ENCODE results near the gene RASGEF1B.

RASGEF1B gene

DNA sequence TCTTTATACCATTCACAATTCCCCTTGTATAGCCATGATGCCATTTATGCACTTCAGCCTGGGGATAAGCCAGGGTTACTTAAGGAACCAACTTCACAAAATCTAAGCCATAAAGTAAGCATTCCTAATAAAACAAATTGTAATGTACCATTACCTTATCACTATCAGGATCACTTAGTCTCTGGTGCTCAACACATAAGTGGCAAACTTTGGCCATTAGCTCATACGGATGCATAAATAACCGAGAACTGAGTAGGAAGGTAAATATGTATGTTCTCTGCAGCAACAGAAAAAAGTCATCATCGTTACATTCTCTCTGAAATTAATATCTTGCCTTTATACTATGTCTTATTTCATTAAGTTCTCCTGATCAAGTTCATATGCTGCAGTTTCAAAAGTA is 14.4 kb downstream of the RASGEF1B start:
- in situ Hi-C loops (cut with HindIII; ENCODE audit: low sequenced_read_pairs), result no loop called here
- TF ChIP-seq, protein P1, sequence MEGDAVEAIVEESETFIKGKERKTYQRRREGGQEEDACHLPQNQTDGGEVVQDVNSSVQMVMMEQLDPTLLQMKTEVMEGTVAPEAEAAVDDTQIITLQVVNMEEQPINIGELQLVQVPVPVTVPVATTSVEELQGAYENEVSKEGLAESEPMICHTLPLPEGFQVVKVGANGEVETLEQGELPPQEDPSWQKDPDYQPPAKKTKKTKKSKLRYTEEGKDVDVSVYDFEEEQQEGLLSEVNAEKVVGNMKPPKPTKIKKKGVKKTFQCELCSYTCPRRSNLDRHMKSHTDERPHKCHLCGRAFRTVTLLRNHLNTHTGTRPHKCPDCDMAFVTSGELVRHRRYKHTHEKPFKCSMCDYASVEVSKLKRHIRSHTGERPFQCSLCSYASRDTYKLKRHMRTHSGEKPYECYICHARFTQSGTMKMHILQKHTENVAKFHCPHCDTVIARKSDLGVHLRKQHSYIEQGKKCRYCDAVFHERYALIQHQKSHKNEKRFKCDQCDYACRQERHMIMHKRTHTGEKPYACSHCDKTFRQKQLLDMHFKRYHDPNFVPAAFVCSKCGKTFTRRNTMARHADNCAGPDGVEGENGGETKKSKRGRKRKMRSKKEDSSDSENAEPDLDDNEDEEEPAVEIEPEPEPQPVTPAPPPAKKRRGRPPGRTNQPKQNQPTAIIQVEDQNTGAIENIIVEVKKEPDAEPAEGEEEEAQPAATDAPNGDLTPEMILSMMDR (IDR thresholded peaks at IDR 0.05; ENCODE audit: low read depth, low read length, missing control alignments), result no peak
- no peak for DNase-seq (ENCODE audit: low read depth)
- H3K4me3 ChIP-seq (ENCODE audit: low read depth, low read length), result no peak overlapping the region

DNA sequence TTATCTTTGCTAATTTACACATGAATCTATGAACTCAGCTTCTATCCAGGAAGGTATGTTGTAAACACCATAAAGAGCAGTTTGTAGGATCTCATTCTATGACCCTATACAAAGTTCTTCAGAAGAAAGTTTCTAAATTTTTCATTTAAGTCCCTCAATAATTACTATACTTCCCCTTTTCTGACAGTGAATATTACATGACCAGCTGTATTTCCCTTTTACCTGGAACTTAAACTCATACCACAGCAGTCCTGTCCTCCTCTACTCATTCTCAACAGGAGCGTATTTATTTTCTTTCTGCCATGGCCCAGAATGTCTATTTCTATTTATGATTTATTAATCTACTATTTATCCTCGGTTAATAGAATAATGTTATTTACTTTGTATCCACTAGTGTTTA is 15.8 kb downstream of the RASGEF1B start:
- DNase-seq (ENCODE audit: low read depth), result no peak
- in situ Hi-C loops (cut with HindIII; ENCODE audit: low sequenced_read_pairs), result no loop called here
- TF ChIP-seq, protein P1 (IDR thresholded peaks at IDR 0.05; ENCODE audit: low read depth, low read length, missing control alignments), result no peak
- H3K4me3 ChIP-seq (ENCODE audit: low read depth, low read length), result no peak overlapping the region

DNA sequence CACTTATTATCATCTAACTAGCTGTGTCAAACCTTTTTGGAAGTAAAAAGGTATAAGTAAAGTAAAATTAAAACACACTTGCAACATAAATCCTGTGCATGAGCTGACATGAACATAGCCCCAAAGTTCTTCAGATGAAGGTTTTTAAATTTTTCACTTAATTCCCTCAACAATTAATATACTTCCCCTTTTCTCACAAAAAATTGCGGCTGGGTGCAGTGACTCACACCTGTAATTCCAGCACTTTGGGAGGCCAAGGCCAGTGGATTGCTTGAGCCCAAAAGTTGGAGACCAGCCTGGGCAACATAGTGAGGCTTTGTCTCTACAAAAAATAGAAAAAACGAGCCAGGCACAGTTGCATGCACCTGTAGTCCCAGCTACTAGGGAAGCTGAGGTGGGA is 16.8 kb downstream of the RASGEF1B start:
- DNase-seq (ENCODE audit: low read depth), result no peak
- TF ChIP-seq, protein P1 (IDR thresholded peaks at IDR 0.05; ENCODE audit: low read depth, low read length, missing control alignments), result no peak
- in situ Hi-C loops (cut with HindIII; ENCODE audit: low sequenced_read_pairs), result no loop called here
- no peak overlapping the region for H3K4me3 ChIP-seq (ENCODE audit: low read depth, low read length)

DNA sequence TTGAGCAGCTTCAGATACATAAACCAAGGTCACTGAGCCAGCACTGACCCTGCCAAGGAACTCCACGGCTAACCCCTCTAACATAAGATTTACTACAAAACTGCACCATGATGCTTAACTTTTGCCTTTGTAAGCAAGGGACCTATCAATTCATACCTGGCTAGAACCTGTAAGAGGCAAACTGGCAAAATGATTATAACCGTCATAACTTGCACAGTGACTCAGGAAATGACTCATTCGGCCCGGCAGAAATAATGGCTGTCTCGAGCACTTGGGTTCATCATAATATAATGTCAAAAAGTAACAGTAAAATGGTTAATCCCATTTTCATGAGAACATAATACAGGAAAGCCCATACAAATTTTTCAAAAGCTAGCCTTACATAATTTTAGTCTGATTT is 17.2 kb downstream of the RASGEF1B start:
- DNase-seq (ENCODE audit: low read depth), result no peak
- in situ Hi-C loops (cut with HindIII; ENCODE audit: low sequenced_read_pairs), result no loop called here
- H3K4me3 ChIP-seq (ENCODE audit: low read depth, low read length), result no peak overlapping the region
- TF ChIP-seq, protein P1 (IDR thresholded peaks at IDR 0.05; ENCODE audit: low read depth, low read length, missing control alignments), result no peak

DNA sequence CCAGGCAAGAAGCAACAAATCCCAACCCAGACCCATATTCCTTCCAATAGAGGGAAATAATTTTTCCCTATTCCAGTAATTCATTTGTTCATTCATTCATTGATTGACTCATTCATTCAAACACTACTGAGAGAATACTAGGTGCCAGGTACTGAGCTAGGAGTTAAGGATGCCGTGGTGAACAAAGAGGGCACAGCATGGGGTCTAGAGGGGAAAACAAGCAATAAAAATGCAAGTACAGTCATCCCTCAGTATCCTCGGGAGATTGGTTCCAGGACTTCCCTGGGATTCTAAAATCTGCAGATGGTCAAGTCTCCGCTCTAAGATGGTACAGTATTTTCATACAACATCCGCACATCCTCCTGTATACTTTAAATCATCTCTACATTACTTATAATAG is 18.7 kb downstream of the RASGEF1B start:
- no peak for DNase-seq (ENCODE audit: low read depth)
- H3K4me3 ChIP-seq (ENCODE audit: low read depth, low read length), result no peak overlapping the region
- in situ Hi-C loops (cut with HindIII; ENCODE audit: low sequenced_read_pairs), result no loop called here
- TF ChIP-seq, protein P1 (IDR thresholded peaks at IDR 0.05; ENCODE audit: low read depth, low read length, missing control alignments), result no peak

DNA sequence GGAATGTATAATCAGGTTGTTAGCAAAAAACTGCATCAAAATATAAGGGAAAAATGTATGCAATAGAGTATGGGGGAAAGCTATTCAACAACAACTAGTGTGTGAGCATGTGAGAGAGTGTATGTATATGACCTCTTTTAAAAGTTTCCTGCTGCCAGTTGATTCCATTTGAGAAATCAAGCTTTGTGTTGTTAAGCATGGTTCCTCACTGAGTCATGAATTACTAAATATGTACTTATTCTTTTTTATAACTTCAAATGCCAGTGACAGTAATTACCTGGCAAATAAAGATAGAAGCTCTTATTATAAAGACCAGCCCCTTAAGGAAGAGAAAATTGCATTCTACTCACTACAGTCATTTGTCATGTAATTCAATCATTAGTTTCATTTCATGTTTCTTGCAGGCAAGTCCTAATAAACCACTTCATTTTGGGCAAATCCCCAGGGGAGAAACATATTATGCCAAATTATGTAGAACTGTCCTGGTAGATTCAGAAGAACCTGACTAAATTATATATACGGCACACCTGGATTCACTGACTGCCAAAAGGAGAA is 19.2 kb downstream of the RASGEF1B start:
- DNase-seq (ENCODE audit: low read depth), result no peak
- TF ChIP-seq, protein P1 (IDR thresholded peaks at IDR 0.05; ENCODE audit: low read depth, low read length, missing control alignments), result no peak
- in situ Hi-C loops (cut with HindIII; ENCODE audit: low sequenced_read_pairs), result no loop called here
- no peak overlapping the region for H3K4me3 ChIP-seq (ENCODE audit: low read depth, low read length)

DNA sequence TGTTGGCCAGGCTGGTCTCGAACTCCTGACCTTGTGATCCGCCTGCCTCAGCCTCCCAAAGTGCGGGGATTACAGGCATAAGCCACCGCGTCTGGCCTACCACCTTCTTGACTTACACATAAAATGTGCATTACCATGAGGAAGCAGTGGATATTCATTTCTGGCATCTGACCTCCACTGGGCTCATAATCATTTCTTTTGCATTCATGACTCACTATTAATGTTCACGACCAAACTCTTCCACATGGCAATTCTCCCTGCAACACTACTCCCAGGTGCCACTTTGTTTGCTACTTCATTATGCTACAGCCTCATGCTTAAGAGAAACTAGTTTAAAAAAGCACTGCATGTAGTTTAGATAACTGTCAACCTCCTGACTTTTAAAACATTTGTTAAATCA is 22.7 kb downstream of the RASGEF1B start:
- no peak overlapping the region for H3K4me3 ChIP-seq (ENCODE audit: low read depth, low read length)
- TF ChIP-seq, protein P1 (IDR thresholded peaks at IDR 0.05; ENCODE audit: low read depth, low read length, missing control alignments), result no peak
- in situ Hi-C loops (cut with HindIII; ENCODE audit: low sequenced_read_pairs), result no loop called here
- DNase-seq (ENCODE audit: low read depth), result no peak

Measured in astrocyte of the cerebellum (primary cell).